ENCODE results near the gene MATR3.
"Not testable (repeated sequence)": the region's sequence is repeated elsewhere in the genome, so short reads cannot be mapped to it uniquely, and the experiment has no call there.

Gene MATR3

GRCh38 chr5:139299486-139299885 is 5.9 kb downstream of the MATR3 start:
- DNase-seq = no peak

GRCh38 chr5:139301808-139302499 is 8.4 kb downstream of the MATR3 start:
- no peak for DNase-seq

DNA sequence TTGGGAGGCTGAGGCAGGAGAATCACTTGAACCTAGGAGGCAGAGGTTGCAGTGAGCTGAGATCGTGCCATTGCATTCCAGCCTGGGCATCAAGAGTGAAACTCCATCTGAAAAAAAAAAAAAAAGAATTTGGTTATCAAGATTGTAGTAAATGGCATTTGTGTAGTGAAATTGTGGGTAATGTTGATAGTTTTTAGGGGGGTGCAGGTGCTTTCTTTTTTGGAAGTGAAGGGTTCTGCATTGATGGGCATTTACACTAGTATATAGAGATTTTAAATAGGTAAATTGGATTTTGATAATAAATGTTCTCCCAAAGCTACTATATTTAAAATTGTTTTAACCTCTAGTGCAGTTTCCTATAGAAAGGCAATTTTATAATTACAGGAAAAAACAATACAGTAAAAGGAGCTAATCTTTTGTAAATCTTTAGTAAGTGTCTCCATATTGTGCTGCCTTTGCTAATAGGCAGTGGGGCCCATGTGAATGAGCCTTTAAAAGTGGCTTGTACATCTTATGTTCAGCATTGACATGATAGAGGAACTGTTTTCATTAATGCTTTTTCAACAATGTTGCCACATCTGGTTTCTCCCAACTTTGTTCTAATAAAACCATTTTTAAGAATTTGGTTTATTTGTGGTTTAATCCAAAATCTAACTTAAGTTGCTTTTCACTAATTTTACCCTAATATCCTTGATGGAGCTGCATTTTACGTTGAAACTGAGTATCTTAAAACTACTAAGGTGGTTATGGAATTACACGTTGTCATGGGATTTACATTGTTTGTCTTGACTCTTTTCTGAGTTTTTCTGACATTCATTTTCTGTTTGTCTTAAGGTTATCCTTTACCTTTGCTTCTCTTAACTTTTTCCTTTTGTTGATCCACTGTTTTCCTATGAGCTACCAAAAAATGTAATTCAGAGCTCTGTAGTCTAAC is 11.1 kb downstream of the MATR3 start:
- DNase-seq = no peak

DNA sequence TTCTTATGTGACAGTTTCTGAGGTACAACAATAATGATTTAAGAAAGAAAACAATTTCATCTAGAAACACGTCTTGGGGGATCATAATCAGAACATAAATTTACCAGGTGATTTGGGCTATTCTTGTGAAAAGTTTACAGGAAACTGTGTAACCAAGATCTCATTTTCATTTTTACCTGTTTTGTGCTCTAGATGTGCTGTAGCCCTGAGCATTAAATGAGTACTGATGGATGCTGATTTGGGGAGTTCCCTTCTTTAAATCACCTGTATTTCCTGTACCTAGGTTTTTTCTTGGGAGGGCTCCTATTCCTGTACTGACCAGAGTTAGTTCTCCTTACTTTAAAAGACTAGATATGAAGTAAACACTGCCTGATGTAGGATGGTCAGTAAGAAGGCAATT is 12.7 kb downstream of the MATR3 start:
- no peak for DNase-seq

DNA sequence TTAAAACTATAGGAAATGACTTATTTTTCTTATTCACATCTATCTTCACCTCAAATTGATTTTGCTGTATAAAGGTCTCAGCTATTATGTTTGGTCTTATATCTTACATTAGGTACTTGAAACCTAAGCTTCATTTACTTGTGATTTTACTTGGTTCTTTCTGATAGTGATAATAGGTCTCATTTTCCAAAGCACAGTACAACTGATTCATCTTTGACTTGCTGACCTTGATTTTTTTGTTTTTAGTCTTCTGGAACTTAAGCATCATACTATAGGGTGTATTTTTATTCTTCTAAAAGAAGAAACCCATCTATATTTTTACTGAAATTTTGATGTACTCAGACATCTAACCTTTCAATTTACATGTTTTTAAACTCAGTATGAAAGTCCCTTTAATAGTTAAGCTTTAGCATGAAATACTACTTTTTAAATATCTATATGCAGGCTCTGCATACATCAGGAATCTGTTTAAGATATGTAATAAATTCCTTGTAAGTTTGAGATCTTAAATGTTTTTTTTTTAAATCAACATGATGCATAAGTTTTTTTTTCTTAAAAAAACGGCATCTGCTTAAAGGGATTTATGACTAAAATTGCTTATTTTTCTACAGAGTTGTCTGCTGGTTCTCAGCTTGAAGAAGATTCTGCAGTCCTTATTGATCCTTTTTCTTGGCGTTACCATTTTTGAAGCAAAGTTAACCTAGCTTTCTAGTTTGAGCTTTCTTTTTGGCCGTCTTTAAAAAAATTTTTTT is 13.3 kb downstream of the MATR3 start:
- no peak for DNase-seq

DNA sequence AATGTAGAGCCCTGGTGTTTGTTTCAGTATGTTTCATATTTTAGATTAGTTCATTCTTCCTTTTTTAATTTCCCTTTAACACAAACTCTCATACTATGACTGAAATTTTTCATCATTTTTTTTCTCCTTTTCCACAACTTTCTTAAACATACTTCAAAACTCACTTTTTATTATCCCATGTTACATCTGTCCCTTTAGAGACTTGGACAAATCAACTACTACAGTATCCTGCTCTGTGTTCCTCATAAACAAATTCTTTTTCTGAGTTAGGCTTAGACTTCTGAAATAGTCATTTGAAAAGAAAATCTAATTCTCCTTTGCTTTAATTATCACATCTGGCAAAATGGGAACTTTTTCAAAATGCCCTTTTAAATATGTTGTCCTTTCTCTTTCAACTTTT is 15.3 kb downstream of the MATR3 start:
- no peak for DNase-seq

- not testable (repeated sequence) for DNase-seq
These were observed 17.2 kb downstream of the MATR3 start for GRCh38 chr5:139310715-139311186.

GRCh38 chr5:139312075-139312474 is 18.5 kb downstream of the MATR3 start:
- no peak for DNase-seq

DNA sequence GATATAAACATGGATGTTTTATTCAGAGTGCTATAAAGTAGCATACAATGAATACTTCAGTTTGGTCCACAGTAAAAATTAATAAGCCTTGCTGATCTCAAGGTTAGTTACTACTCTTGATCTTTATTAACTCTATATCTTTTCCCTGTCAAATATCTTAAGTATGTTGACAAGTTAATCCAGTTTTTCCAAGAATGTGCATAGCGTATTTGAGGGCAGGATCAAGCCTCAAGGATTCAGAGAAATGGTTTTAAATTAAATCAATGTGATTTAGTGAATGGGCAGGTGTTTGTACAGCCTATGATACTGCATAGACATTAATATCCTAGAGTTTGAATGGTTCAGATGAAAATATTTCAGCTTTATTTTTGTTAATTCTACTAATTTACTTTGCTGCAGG is 20.7 kb downstream of the MATR3 start:
- no peak for DNase-seq

- no peak for DNase-seq
These were observed 21.6 kb downstream of the MATR3 start for GRCh38 chr5:139315056-139315615.

- no peak for DNase-seq
These were observed 42.3 kb downstream of the MATR3 start for GRCh38 chr5:139335811-139336210.

GRCh38 chr5:139340051-139340450 is 46.5 kb downstream of the MATR3 start:
- no peak for DNase-seq

DNA sequence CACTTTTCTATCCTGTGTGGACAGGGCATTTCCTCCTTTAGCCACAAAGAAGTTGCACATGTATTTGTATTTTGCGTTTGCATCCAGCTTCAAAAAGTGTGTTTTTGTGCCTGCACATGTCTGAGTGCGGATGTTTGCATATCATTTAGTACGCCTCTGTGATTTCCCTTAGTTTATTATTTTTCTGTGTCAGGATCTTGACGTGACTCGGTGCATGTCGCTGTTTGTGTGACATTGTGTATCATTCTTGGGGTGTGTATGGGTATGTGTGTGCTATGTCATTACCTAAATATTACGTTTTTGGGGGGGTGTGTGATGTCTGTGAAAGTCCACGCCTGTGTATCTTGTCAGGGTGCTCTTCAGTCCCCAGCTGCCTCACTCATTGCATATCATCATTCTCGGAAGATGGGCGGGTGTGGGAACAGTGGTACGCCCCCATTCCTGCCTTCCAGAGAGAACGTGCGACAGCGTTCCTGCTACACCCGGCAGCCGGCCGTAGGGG is 47.7 kb downstream of the MATR3 start:
- DNase-seq = no peak

DNA sequence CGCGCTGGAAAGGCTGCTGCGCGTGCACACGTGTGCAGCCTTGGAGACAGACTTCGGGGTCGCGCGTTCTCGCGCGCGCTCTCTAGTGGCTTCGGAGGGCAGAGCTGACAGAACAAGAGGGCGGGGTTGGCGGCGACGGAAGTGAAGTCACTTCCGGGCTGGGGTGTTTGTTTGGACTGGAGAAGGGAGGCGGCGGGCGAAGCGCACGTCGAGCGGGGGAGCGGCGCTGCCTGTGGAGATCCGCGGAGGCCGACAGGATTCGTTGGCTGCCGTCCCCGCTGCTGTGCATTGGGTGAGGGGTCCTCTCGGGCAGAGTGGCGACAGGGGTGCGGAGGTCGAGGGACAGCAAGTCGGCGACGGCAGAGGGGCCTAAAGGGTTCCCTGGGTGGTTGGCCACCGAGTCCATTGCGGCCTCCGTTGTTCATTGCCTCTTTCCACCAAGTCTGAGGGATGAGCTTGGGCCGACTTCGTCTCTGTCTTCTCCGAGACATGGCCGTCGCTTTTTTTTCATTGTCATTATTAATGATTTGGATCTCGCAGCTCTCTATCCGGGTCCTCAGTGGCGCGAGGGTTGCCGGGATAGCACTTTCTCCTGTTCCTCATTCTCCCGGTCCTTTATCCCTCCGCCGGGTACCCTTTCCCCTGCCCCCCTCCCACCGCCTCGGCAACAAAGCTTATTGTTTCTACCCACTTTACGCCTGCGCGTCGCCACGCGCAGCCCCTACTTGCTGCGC is 48.3 kb downstream of the MATR3 start, which contains the start of gene PAIP2:
TSS of gene PAIP2 (plus strand) at position 166 of the 734 bp plus-strand sequence. CDS start 21,931 bp downstream, outside the sequence.
- peak; percentile 95 to 97 (median 96) for DNase-seq

DNA sequence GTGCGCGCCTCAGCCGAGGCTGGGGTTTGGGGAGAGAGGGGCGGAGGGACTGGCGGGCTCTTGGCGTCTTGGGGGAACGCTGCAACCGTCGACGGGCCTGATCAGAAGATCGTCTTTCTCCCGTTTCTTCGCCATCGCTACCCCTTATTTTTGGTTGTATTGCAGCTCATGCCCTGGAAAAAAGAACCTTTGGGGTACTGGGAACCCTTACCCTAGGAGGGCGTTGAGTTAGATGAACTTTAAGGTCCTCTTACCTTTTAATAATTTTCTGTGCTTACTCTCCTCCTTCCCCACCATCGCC is 48.8 kb downstream of the MATR3 start:
- peak in 1 of 5 donors; percentile 81 for DNase-seq

GRCh38 chr5:139343476-139343875 is 49.9 kb downstream of the MATR3 start:
- no peak for DNase-seq

DNA sequence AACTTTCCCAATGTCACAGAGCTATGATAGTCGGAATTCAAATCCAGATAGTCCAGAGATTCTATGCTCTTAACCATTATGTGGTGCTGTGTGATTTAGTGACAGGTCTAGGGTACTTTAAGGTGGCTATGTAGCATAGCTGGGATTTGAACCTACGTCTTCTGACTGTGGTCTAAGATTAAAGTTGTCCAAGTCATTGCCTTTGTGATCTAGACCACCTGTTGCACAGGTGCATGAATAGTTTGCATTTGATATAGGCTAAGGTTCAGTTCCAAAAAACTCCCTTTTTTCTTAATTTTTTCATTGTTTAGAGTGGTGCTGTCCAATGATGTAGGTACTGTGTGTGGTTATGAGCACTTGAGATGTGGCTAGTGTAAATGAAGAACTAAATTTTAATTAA is 50.6 kb downstream of the MATR3 start:
- DNase-seq = no peak

DNA sequence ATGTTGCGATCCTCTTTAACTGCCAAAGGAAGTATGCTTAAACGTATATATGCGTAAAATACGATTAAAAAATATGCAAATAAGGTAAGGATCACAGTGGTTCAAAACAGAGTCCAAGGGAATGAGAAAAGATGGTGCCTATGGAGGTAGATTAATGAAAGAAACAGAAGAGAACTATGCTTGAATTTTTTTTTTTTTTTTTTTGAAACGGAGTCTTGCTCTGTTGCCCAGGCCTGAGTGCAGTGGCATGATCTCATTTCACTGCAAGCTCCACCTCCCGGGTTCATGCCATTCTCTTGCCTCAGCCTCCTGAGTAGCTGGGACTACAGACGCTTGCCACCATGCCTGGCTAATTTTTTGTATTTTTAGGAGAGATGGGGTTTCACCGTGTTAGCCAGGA is 51.9 kb downstream of the MATR3 start:
- DNase-seq = not testable (repeated sequence)

DNA sequence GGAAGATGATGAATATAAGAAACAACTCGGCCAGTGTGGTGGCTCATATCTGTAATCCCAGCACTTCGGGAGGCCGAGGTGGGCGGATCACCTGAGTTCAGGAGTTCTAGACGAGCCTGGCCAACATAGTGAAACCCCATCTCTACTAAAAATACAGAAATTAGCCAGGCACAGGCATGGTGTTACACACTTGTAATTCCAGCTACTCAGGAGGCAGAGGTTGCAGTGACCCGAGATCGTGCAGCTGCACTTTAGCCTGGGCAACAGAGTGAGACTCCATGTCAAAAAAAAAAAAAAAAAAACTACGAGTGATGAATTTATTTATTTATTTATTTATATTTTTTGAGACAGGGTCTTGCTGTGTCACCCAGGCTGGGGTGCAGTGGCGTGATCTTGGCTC is 54.3 kb downstream of the MATR3 start:
- not testable (repeated sequence) for DNase-seq

GRCh38 chr5:139354186-139354585 is 60.6 kb downstream of the MATR3 start:
- DNase-seq = no peak

GRCh38 chr5:139355900-139356299 is 62.4 kb downstream of the MATR3 start:
- not testable (repeated sequence) for DNase-seq

DNA sequence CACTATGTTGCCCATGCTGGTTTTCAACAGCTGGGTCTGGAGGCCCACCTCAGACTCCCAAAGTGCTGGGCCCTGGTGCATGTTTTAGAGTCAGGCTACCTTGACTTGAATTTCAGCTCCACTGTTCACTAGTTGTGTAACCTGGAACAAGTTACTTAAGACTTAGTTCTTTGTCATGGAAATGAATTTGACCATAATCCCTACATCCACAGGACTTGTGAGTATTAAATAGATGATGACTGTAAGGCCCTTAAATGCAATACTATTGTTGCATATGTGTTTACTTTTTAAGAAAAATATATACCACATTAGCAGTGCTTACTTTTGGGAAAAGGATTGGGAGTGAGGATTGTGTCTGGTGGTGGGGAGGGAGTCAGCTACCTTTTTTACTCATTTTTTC is 64.5 kb downstream of the MATR3 start:
- DNase-seq = no peak
